HCT116 (cell line): ENCODE data around the gene GNB5. TPM values are rescaled to one million over a fixed set of nuclear protein-coding genes. Genes with fewer than 3 reads are reported as not detected.

Source experiments
- ATAC-seq: fragments of 200-7000 bp; cut with Tn5 transposase; 2 replicates; pipeline ENCODE4 v1.9.1; 2020; ENCODE audit warnings: mild to moderate bottlenecking, moderate library complexity
- BruUV-seq: library from RNA; stranded (reverse); fragments of 400-500 nt; replicated peaks from 2 replicates; lab custom pipeline; 2021; lab: Mats Ljungman, UMichigan
- CTCF ChIA-PET: fragments of 300-600 bp; sonication (Branson Sonifier 250); formaldehyde crosslinking; loops from one replicate; lab custom pipeline; 2021; ENCODE audit warnings: antibody characterized with exemption; lab: Charles Lee
- POLR2A ChIA-PET: fragments of 300-600, 350-600 bp; sonication (Branson Sonifier 250); formaldehyde crosslinking; loops from one replicate; lab custom pipeline; 2021; ENCODE audit warnings: antibody characterized with exemption; lab: Charles Lee
- RAD21 ChIA-PET, 2 experiments: fragments of 300-600 bp; sonication (Branson Sonifier 250); formaldehyde crosslinking; loops; one replicate each; lab custom pipeline; 2023; ENCODE audit warnings: low total read pairs in 2 of 2; ENCODE audit not compliant: uncharacterized antibody in 2 of 2, unreplicated experiment in 2 of 2, low non-redundant PET in 1 of 2; lab: Charles Lee
- DNase-seq: peaks from one replicate; pipeline ENCODE4 v3.0.0-alpha.2; 2010; ENCODE audit warnings: low read depth, low spot score
- H2AFZ ChIP-seq: fragments of 200-600 bp; shearing (Covaris generic), sonication (generic); 2 replicates; pipeline ENCODE4 v1.6.1; 2017; ENCODE audit warnings: low read depth, mixed run types, mixed read lengths, antibody characterized with exemption, low read length; ENCODE audit not compliant: poor library complexity, severe bottlenecking
- H3K27ac ChIP-seq: 2 replicates; pipeline ENCODE4 v1.5.1; 2012; ENCODE audit warnings: low read depth, low read length
- H3K27me3 ChIP-seq: fragments of 200-600 bp; sonication (generic); 2 replicates; pipeline ENCODE4 v1.6.1; 2016; ENCODE audit warnings: mixed run types, low read length, mixed read lengths; ENCODE audit not compliant: insufficient read depth
- H3K36me3 ChIP-seq, 2 experiments: fragments of 200-500 bp in 1 of 2; fragments of 200-600 bp in 1 of 2; sonication (Bioruptor generic) in 1 of 2; sonication (generic) in 1 of 2; 2 replicates each; pipeline versions ENCODE4 v1.5.1 to v1.6.1; 2014 to 2016; ENCODE audit warnings: low read length in 2 of 2, inconsistent platforms in 1 of 2, mixed read lengths in 1 of 2, mixed run types in 1 of 2; ENCODE audit not compliant: insufficient read depth in 2 of 2, control insufficient read depth in 1 of 2
- H3K4me1 ChIP-seq, 2 experiments: fragments of 200-600 bp in 1 of 2; sonication (generic) in 1 of 2; 2 replicates each; pipeline versions ENCODE4 v1.5.1 to v1.6.1; 2012 to 2017; ENCODE audit warnings: low read length in 2 of 2, inconsistent platforms in 1 of 2, mild to moderate bottlenecking in 1 of 2, mixed read lengths in 1 of 2, mixed run types in 1 of 2, moderate library complexity in 1 of 2; ENCODE audit not compliant: insufficient read depth in 2 of 2, control insufficient read depth in 1 of 2
- H3K4me2 ChIP-seq: fragments of 200-600 bp; sonication (generic); 2 replicates; pipeline ENCODE4 v1.6.1; 2017; ENCODE audit warnings: mixed run types, low read length, mixed read lengths
- H3K4me3 ChIP-seq, 2 experiments: fragments of 200-600 bp in 1 of 2; sonication (generic) in 1 of 2; replicated peaks in 1 of 2; 2 replicates each; pipeline ENCODE4 v1.5.1; 2011 to 2016; ENCODE audit warnings: low read length in 2 of 2, control low read depth in 1 of 2, low read depth in 1 of 2, mild to moderate bottlenecking in 1 of 2, mixed read lengths in 1 of 2, mixed run types in 1 of 2
- H3K79me2 ChIP-seq: fragments of 200-600 bp; sonication (generic); 2 replicates; pipeline ENCODE4 v1.6.1; 2017; ENCODE audit warnings: mild to moderate bottlenecking, mixed run types, low read length, moderate library complexity, mixed read lengths; ENCODE audit not compliant: insufficient read depth
- H3K9ac ChIP-seq: fragments of 200-600 bp; sonication (generic); 2 replicates; pipeline ENCODE4 v1.6.1; 2016; ENCODE audit warnings: low read length, mixed read lengths
- H3K9me2 ChIP-seq: fragments of 200-600 bp; sonication (generic), shearing (Covaris generic); 2 replicates; pipeline ENCODE4 v1.6.1; 2017; ENCODE audit warnings: mixed run types, mild to moderate bottlenecking, moderate library complexity; ENCODE audit not compliant: insufficient read depth
- H3K9me3 ChIP-seq, 2 experiments: fragments of 200-500 bp in 1 of 2; fragments of 200-600 bp in 1 of 2; sonication (Bioruptor generic) in 1 of 2; sonication (generic) in 1 of 2; 2 replicates each; pipeline ENCODE4 v1.6.1; 2014 to 2017; ENCODE audit warnings: low read length in 2 of 2, mixed read lengths in 2 of 2, inconsistent platforms in 1 of 2, low read depth in 1 of 2, mild to moderate bottlenecking in 1 of 2, mixed run types in 1 of 2, moderate library complexity in 1 of 2; ENCODE audit not compliant: control insufficient read depth in 1 of 2, insufficient read depth in 1 of 2
- H4K20me1 ChIP-seq: fragments of 200-600 bp; sonication (generic), shearing (Covaris generic); 2 replicates; pipeline ENCODE4 v1.6.1; 2017; ENCODE audit warnings: mixed run types, mild to moderate bottlenecking, moderate library complexity; ENCODE audit not compliant: insufficient read depth
- ATF3 ChIP-seq: IDR thresholded peaks from 2 replicates; pipeline ENCODE4 v1.6.1; 2012
- CEBPB ChIP-seq: IDR thresholded peaks from 2 replicates; pipeline ENCODE4 v1.6.1; 2012; ENCODE audit warnings: low read depth
- CTCF ChIP-seq, 3 experiments: fragments of 200-600 bp in 1 of 3; sonication (generic) in 1 of 3; IDR thresholded peaks in 2 of 3; conservative IDR thresholded peaks in 1 of 3; 2 replicates each; pipeline ENCODE4 v1.5.1; 2012 to 2017; ENCODE audit warnings: low read depth in 2 of 3, low read length in 2 of 3, antibody characterized with exemption in 1 of 3, borderline replicate concordance in 1 of 3, control low read depth in 1 of 3, mild to moderate bottlenecking in 1 of 3, mixed read lengths in 1 of 3, mixed run types in 1 of 3, moderate library complexity in 1 of 3; ENCODE audit not compliant: insufficient read depth in 1 of 3
- EGR1 ChIP-seq: IDR thresholded peaks from 2 replicates; pipeline ENCODE4 v1.6.1; 2012; ENCODE audit warnings: low read depth
- ELF1 ChIP-seq: IDR thresholded peaks from 2 replicates; pipeline ENCODE4 v1.6.1; 2012; ENCODE audit warnings: low read depth, borderline replicate concordance
- EZH2 ChIP-seq: fragments of 200-600 bp; sonication (generic); IDR thresholded peaks from 2 replicates; pipeline ENCODE4 v1.6.1; 2017; ENCODE audit warnings: antibody characterized with exemption, mixed run types
- EZH2phosphoT487 ChIP-seq: fragments of 200-600 bp; IDR thresholded peaks from 2 replicates; pipeline ENCODE4 v1.6.1; 2018; ENCODE audit warnings: antibody characterized with exemption, borderline replicate concordance
- FOSL1 ChIP-seq: IDR thresholded peaks from 2 replicates; pipeline ENCODE4 v1.6.1; 2012; ENCODE audit warnings: low read depth
- JUND ChIP-seq: IDR thresholded peaks from 2 replicates; pipeline ENCODE4 v1.6.1; 2012
- MAX ChIP-seq: IDR thresholded peaks from 2 replicates; pipeline ENCODE4 v1.6.1; 2012
- POLR2A ChIP-seq: IDR thresholded peaks from 2 replicates; pipeline ENCODE4 v1.7.0; 2011; ENCODE audit warnings: borderline replicate concordance; ENCODE audit not compliant: insufficient read depth, insufficient read length; ENCODE audit errors: extremely low read depth
- REST ChIP-seq: IDR thresholded peaks from 2 replicates; pipeline ENCODE4 v1.6.1; 2012; ENCODE audit warnings: low read depth
- SP1 ChIP-seq: IDR thresholded peaks from 2 replicates; pipeline ENCODE4 v1.6.1; 2012; ENCODE audit warnings: low read depth
- SRF ChIP-seq: IDR thresholded peaks from 2 replicates; pipeline ENCODE4 v1.6.1; 2012; ENCODE audit warnings: low read depth
- TCF7L2 ChIP-seq: IDR thresholded peaks from 2 replicates; pipeline ENCODE4 v1.7.0; 2011; ENCODE audit warnings: borderline replicate concordance, inconsistent platforms; ENCODE audit not compliant: insufficient read depth, insufficient read length; ENCODE audit errors: extremely low read depth
- ZBTB33 ChIP-seq: IDR thresholded peaks from 2 replicates; pipeline ENCODE4 v1.6.1; 2011; ENCODE audit warnings: mild to moderate bottlenecking, low read length, moderate library complexity; ENCODE audit not compliant: insufficient replicate concordance; ENCODE audit errors: extremely low read depth
- ZNF274 ChIP-seq: fragments of 200-500 bp; sonication (Bioruptor generic); IDR thresholded peaks from 2 replicates; pipeline ENCODE4 v1.6.1; 2014; ENCODE audit warnings: mild to moderate bottlenecking, low read depth, low read length, inconsistent platforms
- intact Hi-C: fragments of 100-400 bp; cut with micrococcal nuclease; formaldehyde crosslinking; loops from 2 replicates; pipeline ENCODE4 v1.10.0; 2022
- total RNA-seq: library from RNA; stranded (reverse); gene quantifications from one replicate; pipeline ENCODE4 v1.2.1, GENCODE V29; 2021; ENCODE audit not compliant: unreplicated experiment

GNB5 gene
- total RNA-seq, 1 experiment from 2014 or later: 27.6 TPM

GRCh38 chr15:52083603-52084002 lies 107.6 kb downstream of the GNB5 start:
- RAD21 ChIA-PET: no interaction called here
- CTCF ChIA-PET: no interaction called here
- no peaks in the 10 kb centered on the region for H3K4me1 ChIP-seq
- no peaks in the 10 kb centered on the region for H4K20me1 ChIP-seq
- BruUV-seq: no TSS peak
- no peaks in the 10 kb centered on the region for H3K36me3 ChIP-seq
- POLR2A ChIA-PET: interaction anchor here (1.3 kb wide), 1 partner anchor 11 kb away, joined by 3 read pairs; no protein-coding TSS in a partner anchor
- H3K9me2 ChIP-seq: no peaks in the 10 kb centered on the region
- DNase-seq: no peak
- no peaks in the 10 kb centered on the region for H3K27me3 ChIP-seq
- intact Hi-C loops: no loop called here
- no peaks in the 10 kb centered on the region for H3K79me2 ChIP-seq
- H3K4me2 ChIP-seq: no peak overlapping the region
- no peak overlapping the region for H2AFZ ChIP-seq
- no peak overlapping the region for H3K4me3 ChIP-seq
- H3K27ac ChIP-seq: no peak overlapping the region
- TF ChIP-seq EGR1 (no peak), EZH2 (no peak), CEBPB (no peak), SP1 (no peak), CTCF (IDR thresholded peaks at IDR 0.05 in 2 of 3, conservative IDR thresholded peaks at IDR 0.05 in 1 of 3; ENCODE audit: borderline replicate concordance in 1 of 3, insufficient read depth in 1 of 3, low read depth in 2 of 3, low read length in 2 of 3) (no peak), EZH2phosphoT487 (no peak), ZNF274 (no peak), POLR2A (no peak), REST (no peak), ELF1 (no peak), JUND (no peak), MAX (no peak), ZBTB33 (no peak), FOSL1 (no peak), ATF3 (no peak), TCF7L2 (no peak), SRF (no peak)
- TF ChIP-seq, all 23 proteins: peak for 0
- peaks cover 6 to 8% of the 10 kb centered on the region in 2 experiments; a peak in 3 of 4 replicates for H3K9me3 ChIP-seq
- no peak overlapping the region for H3K9ac ChIP-seq
- ATAC-seq: no peak
